Measurements from ENCODE around the gene EPB41L1.

EPB41L1 gene

GRCh38 chr20:36193977-36194712, 39.6 kb downstream of the EPB41L1 start:
- DNase-seq (ENCODE audit: low read depth in 2 of 2): no peak

GRCh38 chr20:36196676-36197075, 42.1 kb downstream of the EPB41L1 start:
- no peak for DNase-seq (ENCODE audit: low read depth in 2 of 2)

GRCh38 chr20:36197271-36197670, 42.7 kb downstream of the EPB41L1 start:
- DNase-seq (ENCODE audit: low read depth in 2 of 2): no peak

- DNase-seq (ENCODE audit: low read depth in 2 of 2): peak; percentile 13 to 53
Measured at GRCh38 chr20:36199345-36200257, 45.1 kb downstream of the EPB41L1 start.

GRCh38 chr20:36200451-36200850, 45.9 kb downstream of the EPB41L1 start:
- DNase-seq (ENCODE audit: low read depth in 2 of 2): no peak

- DNase-seq (ENCODE audit: low read depth in 2 of 2): no peak
Measured at GRCh38 chr20:36201198-36201597, 46.7 kb downstream of the EPB41L1 start.

- peak; percentile 36 to 43 for DNase-seq (ENCODE audit: low read depth in 2 of 2)
Measured at GRCh38 chr20:36202891-36203338, 48.4 kb downstream of the EPB41L1 start.

- DNase-seq (ENCODE audit: low read depth in 2 of 2): no peak
Measured at GRCh38 chr20:36203861-36204260, 49.3 kb downstream of the EPB41L1 start.

GRCh38 chr20:36205026-36205425, 50.5 kb downstream of the EPB41L1 start:
- DNase-seq (ENCODE audit: low read depth in 2 of 2): no peak

GRCh38 chr20:36206068-36206467, 51.5 kb downstream of the EPB41L1 start:
- no peak for DNase-seq (ENCODE audit: low read depth in 2 of 2)

- no peak for DNase-seq (ENCODE audit: low read depth in 2 of 2)
Measured at GRCh38 chr20:36206641-36207040, 52.1 kb downstream of the EPB41L1 start.

- no peak for DNase-seq (ENCODE audit: low read depth in 2 of 2)
Measured at GRCh38 chr20:36207602-36208001, 53.1 kb downstream of the EPB41L1 start.

- DNase-seq (ENCODE audit: low read depth in 2 of 2): no peak
Measured at GRCh38 chr20:36208257-36208656, 53.7 kb downstream of the EPB41L1 start.

- no peak for DNase-seq (ENCODE audit: low read depth in 2 of 2)
Measured at GRCh38 chr20:36210436-36211021, 56.0 kb downstream of the EPB41L1 start.

- DNase-seq (ENCODE audit: low read depth in 2 of 2): no peak
Measured at GRCh38 chr20:36213362-36213761, 58.8 kb downstream of the EPB41L1 start.

- DNase-seq (ENCODE audit: low read depth in 2 of 2): no peak
Measured at GRCh38 chr20:36214684-36215256, 60.2 kb downstream of the EPB41L1 start.

GRCh38 chr20:36215778-36216177, 61.2 kb downstream of the EPB41L1 start:
- no peak for DNase-seq (ENCODE audit: low read depth in 2 of 2)

- DNase-seq (ENCODE audit: low read depth in 2 of 2): no peak
Measured at GRCh38 chr20:36216314-36217025, 61.9 kb downstream of the EPB41L1 start.

GRCh38 chr20:36217226-36217625, 62.7 kb downstream of the EPB41L1 start:
- DNase-seq (ENCODE audit: low read depth in 2 of 2): no peak

- DNase-seq (ENCODE audit: low read depth in 2 of 2): no peak
Measured at GRCh38 chr20:36218380-36219064, 64.0 kb downstream of the EPB41L1 start.

All from stimulated activated CD8-positive, alpha-beta memory T cell treated with anti-CD3 and anti-CD28 coated beads, Interleukin-15, amount 100 ng/mL, for 4 hours (primary cell).